GM19351 (cell line): Measurements from ENCODE around the gene BPIFA1.

Experiments used
- ATAC-seq: cut with Tn5 transposase; IDR thresholded peaks from one replicate; pipeline ENCODE4 v1.9.1; 2021; ENCODE audit warnings: mild to moderate bottlenecking, moderate library complexity; ENCODE audit not compliant: unreplicated experiment

Gene BPIFA1

GRCh38 chr20:33235696-33236095, at the start of gene BPIFA1:
TSS of gene BPIFA1 (plus strand) at chr20:33235996. CDS start at chr20:33237712, 1,716 bp downstream.
- no peak for ATAC-seq

- ATAC-seq = no peak
These were observed 48.3 kb upstream of the BPIFA1 start for GRCh38 chr20:33187491-33187890.

GRCh38 chr20:33188421-33188820, 47.4 kb upstream of the BPIFA1 start:
- ATAC-seq = no peak

GRCh38 chr20:33191484-33191883, 44.3 kb upstream of the BPIFA1 start:
- no peak for ATAC-seq

- no peak for ATAC-seq
These were observed 43.8 kb upstream of the BPIFA1 start for GRCh38 chr20:33191955-33192354.

GRCh38 chr20:33192912-33193501, 42.8 kb upstream of the BPIFA1 start:
- no peak for ATAC-seq

- ATAC-seq = no peak
These were observed 36.8 kb upstream of the BPIFA1 start for GRCh38 chr20:33199026-33199425.

GRCh38 chr20:33202451-33202850, 33.3 kb upstream of the BPIFA1 start:
- no peak for ATAC-seq

GRCh38 chr20:33203444-33203843, 32.4 kb upstream of the BPIFA1 start:
- ATAC-seq = no peak

- no peak for ATAC-seq
These were observed 26.0 kb upstream of the BPIFA1 start for GRCh38 chr20:33209789-33210188.

GRCh38 chr20:33210371-33210770, 25.4 kb upstream of the BPIFA1 start:
- ATAC-seq = no peak

- no peak for ATAC-seq
These were observed 23.9 kb upstream of the BPIFA1 start for GRCh38 chr20:33211817-33212424.

GRCh38 chr20:33217052-33217451, 18.7 kb upstream of the BPIFA1 start, which contains the start of gene BPIFA3:
TSS of gene BPIFA3 (plus strand) at chr20:33217352. CDS start at chr20:33217537, 185 bp downstream.
- ATAC-seq = no peak

GRCh38 chr20:33224399-33224798, 11.4 kb upstream of the BPIFA1 start:
- ATAC-seq = no peak

GRCh38 chr20:33229843-33230242, 6.0 kb upstream of the BPIFA1 start:
- no peak for ATAC-seq

GRCh38 chr20:33231237-33231636, 4.6 kb upstream of the BPIFA1 start:
- ATAC-seq = no peak

- ATAC-seq = no peak
These were observed 3.2 kb upstream of the BPIFA1 start for GRCh38 chr20:33232486-33233072.

GRCh38 chr20:33233129-33233774, 2.5 kb upstream of the BPIFA1 start:
- no peak for ATAC-seq

- no peak for ATAC-seq
These were observed 1.7 kb upstream of the BPIFA1 start for GRCh38 chr20:33234050-33234449.

- ATAC-seq = no peak
These were observed 555 bp downstream of the BPIFA1 start for GRCh38 chr20:33236351-33236750.

- ATAC-seq = no peak
These were observed 2.2 kb downstream of the BPIFA1 start for GRCh38 chr20:33237989-33238388.

- no peak for ATAC-seq
These were observed 3.6 kb downstream of the BPIFA1 start for GRCh38 chr20:33239418-33239817.
